Measurements from ENCODE around the gene MYO5B.

Gene MYO5B

GRCh38 chr18:50117863-50118262, 77.1 kb downstream of the MYO5B start:
- in situ Hi-C loops (cut with HindIII; ENCODE audit: low sequenced_read_pairs) = no loop called here
- H3K4me3 ChIP-seq (ENCODE audit: low read depth, low read length) = no peak overlapping the region
- no peak for TF ChIP-seq CTCF (IDR thresholded peaks at IDR 0.05; ENCODE audit: low read depth, low read length, missing control alignments)
- no peak for DNase-seq (ENCODE audit: low read depth)

GRCh38 chr18:50115095-50115494, 79.9 kb downstream of the MYO5B start:
- DNase-seq (ENCODE audit: low read depth) = no peak
- no peak overlapping the region for H3K4me3 ChIP-seq (ENCODE audit: low read depth, low read length)
- no peak for TF ChIP-seq CTCF (IDR thresholded peaks at IDR 0.05; ENCODE audit: low read depth, low read length, missing control alignments)
- in situ Hi-C loops (cut with HindIII; ENCODE audit: low sequenced_read_pairs) = no loop called here

GRCh38 chr18:50114448-50114847, 80.5 kb downstream of the MYO5B start:
- TF ChIP-seq CTCF (IDR thresholded peaks at IDR 0.05; ENCODE audit: low read depth, low read length, missing control alignments) = no peak
- in situ Hi-C loops (cut with HindIII; ENCODE audit: low sequenced_read_pairs) = no loop called here
- DNase-seq (ENCODE audit: low read depth) = no peak
- H3K4me3 ChIP-seq (ENCODE audit: low read depth, low read length) = no peak overlapping the region

- in situ Hi-C loops (cut with HindIII; ENCODE audit: low sequenced_read_pairs) = no loop called here
- DNase-seq (ENCODE audit: low read depth) = no peak
- no peak overlapping the region for H3K4me3 ChIP-seq (ENCODE audit: low read depth, low read length)
- TF ChIP-seq CTCF (IDR thresholded peaks at IDR 0.05; ENCODE audit: low read depth, low read length, missing control alignments) = no peak
Observed at GRCh38 chr18:50113726-50114125, 81.2 kb downstream of the MYO5B start.

GRCh38 chr18:50111398-50111797, 83.5 kb downstream of the MYO5B start:
- DNase-seq (ENCODE audit: low read depth) = no peak
- H3K4me3 ChIP-seq (ENCODE audit: low read depth, low read length) = no peak overlapping the region
- no peak for TF ChIP-seq CTCF (IDR thresholded peaks at IDR 0.05; ENCODE audit: low read depth, low read length, missing control alignments)
- in situ Hi-C loops (cut with HindIII; ENCODE audit: low sequenced_read_pairs) = no loop called here

- H3K4me3 ChIP-seq (ENCODE audit: low read depth, low read length) = no peak overlapping the region
- in situ Hi-C loops (cut with HindIII; ENCODE audit: low sequenced_read_pairs) = no loop called here
- no peak for DNase-seq (ENCODE audit: low read depth)
- no peak for TF ChIP-seq CTCF (IDR thresholded peaks at IDR 0.05; ENCODE audit: low read depth, low read length, missing control alignments)
Observed at GRCh38 chr18:50107468-50107977, 87.4 kb downstream of the MYO5B start.

- no peak for TF ChIP-seq CTCF (IDR thresholded peaks at IDR 0.05; ENCODE audit: low read depth, low read length, missing control alignments)
- no peak overlapping the region for H3K4me3 ChIP-seq (ENCODE audit: low read depth, low read length)
- in situ Hi-C loops (cut with HindIII; ENCODE audit: low sequenced_read_pairs) = no loop called here
- DNase-seq (ENCODE audit: low read depth) = no peak
Observed at GRCh38 chr18:50105027-50105426, 89.9 kb downstream of the MYO5B start.
